CMK (cell line): ENCODE measurements around the gene PIK3R2.
"Not testable (repeated sequence)": the region's sequence is repeated elsewhere in the genome, so short reads cannot be mapped to it uniquely, and the experiment has no call there.

Source experiments
- DNase-seq: peaks from one replicate; pipeline ENCODE4 v3.0.0-alpha.2; 2010; ENCODE audit warnings: low read depth

PIK3R2 gene

GRCh38 chr19:18203863-18204393 is 51.0 kb downstream of the PIK3R2 start, which contains the start of gene RAB3A:
Gene RAB3A, minus strand, starts transcription at chr19:18204042. Its CDS starts 1,302 bp downstream, at chr19:18202740.
- peak; percentile 99 for DNase-seq

GRCh38 chr19:18204394-18205199 is 51.6 kb downstream of the PIK3R2 start:
- DNase-seq = peak; percentile 48

- no peak for DNase-seq
Observed at GRCh38 chr19:18205200-18205892, 52.4 kb downstream of the PIK3R2 start.

GRCh38 chr19:18206018-18206417 is 53.1 kb downstream of the PIK3R2 start:
- DNase-seq = no peak

GRCh38 chr19:18208098-18208951 is 55.4 kb downstream of the PIK3R2 start:
- no peak for DNase-seq

GRCh38 chr19:18209912-18210311 is 56.9 kb downstream of the PIK3R2 start:
- not testable (repeated sequence) for DNase-seq

GRCh38 chr19:18211683-18212082 is 58.7 kb downstream of the PIK3R2 start:
- DNase-seq = no peak

GRCh38 chr19:18214779-18215433 is 61.9 kb downstream of the PIK3R2 start:
- DNase-seq = no peak

GRCh38 chr19:18216789-18217188 is 63.8 kb downstream of the PIK3R2 start:
- DNase-seq = no peak

GRCh38 chr19:18218159-18218558 is 65.2 kb downstream of the PIK3R2 start:
- DNase-seq = no peak

GRCh38 chr19:18218600-18218999 is 65.6 kb downstream of the PIK3R2 start:
- DNase-seq = no peak
